ENCODE data around the gene DCT.

DNA sequence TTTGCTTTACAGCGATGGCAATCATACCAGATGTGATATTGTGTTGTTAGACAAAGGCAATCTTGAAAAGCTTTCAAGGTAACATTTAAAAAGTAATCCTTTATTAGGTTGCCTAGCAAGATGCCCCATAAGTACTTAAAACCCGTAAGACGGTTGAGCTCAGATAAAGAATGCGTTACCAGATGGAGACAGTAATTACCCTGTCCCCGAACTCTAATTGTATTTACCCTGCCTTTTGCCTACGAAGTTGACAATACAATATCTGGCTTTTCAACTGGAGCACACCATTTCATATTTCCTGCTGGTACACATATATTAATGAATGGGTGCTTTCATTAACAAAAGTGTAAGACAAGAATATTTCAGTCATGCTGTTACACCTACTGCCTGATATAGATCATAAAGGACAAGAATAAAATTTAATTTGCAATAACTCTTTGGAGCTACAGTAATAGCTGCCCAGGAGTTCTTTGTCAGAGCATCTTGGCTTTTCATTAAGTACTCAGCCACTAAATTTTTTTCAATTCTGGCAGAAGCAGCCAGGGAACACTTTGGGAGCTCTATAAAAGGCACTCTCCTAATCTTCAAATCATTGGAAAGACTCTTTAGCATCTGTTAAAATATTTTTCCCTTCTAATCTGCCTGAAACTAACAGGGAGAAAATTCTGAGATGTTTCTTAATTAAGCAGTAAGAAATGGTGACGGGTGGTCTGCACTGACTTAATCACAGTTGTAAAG is 63.8 kb downstream of the DCT start:
- TF ChIP-seq POLR2AphosphoS5 (IDR thresholded peaks at IDR 0.05) (no peak), POLR2A (IDR thresholded peaks at IDR 0.05) (no peak)
- TF ChIP-seq, protein P1, sequence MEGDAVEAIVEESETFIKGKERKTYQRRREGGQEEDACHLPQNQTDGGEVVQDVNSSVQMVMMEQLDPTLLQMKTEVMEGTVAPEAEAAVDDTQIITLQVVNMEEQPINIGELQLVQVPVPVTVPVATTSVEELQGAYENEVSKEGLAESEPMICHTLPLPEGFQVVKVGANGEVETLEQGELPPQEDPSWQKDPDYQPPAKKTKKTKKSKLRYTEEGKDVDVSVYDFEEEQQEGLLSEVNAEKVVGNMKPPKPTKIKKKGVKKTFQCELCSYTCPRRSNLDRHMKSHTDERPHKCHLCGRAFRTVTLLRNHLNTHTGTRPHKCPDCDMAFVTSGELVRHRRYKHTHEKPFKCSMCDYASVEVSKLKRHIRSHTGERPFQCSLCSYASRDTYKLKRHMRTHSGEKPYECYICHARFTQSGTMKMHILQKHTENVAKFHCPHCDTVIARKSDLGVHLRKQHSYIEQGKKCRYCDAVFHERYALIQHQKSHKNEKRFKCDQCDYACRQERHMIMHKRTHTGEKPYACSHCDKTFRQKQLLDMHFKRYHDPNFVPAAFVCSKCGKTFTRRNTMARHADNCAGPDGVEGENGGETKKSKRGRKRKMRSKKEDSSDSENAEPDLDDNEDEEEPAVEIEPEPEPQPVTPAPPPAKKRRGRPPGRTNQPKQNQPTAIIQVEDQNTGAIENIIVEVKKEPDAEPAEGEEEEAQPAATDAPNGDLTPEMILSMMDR (IDR thresholded peaks at IDR 0.05 in 8 of 11, conservative IDR thresholded peaks at IDR 0.05 in 3 of 11): no peak
